ENCODE data around the gene CRYL1. TPM values are rescaled to one million over a fixed set of nuclear protein-coding genes. Genes with fewer than 3 reads are reported as not detected.

Gene CRYL1
- total and polyA plus RNA-seq, 2 of the 13 experiments (the other 11 are each of a cell fraction or from before 2014, with no cell fraction given) = 57.2 to 115 TPM

- peak; percentile 73; the same call in 1 of the 2 replicates for TF ChIP-seq HNRNPL (IDR thresholded peaks at IDR 0.05; ENCODE audit: low read depth, low read length)
- TF ChIP-seq ESRRA (CRISPR knock-in tag; IDR thresholded peaks at IDR 0.05; ENCODE audit: low read depth) = no peak
- no peak for TF ChIP-seq ZZZ3 (CRISPR knock-in tag; IDR thresholded peaks at IDR 0.05; ENCODE audit: borderline replicate concordance)
- TF ChIP-seq ZSCAN9 (CRISPR knock-in tag; IDR thresholded peaks at IDR 0.05; ENCODE audit: borderline replicate concordance) = no peak
- 0 out of 2 replicates have a peak, but pooled peaks have one; percentile 20 for TF ChIP-seq ZNF704 (CRISPR knock-in tag; IDR thresholded peaks at IDR 0.05; ENCODE audit: borderline replicate concordance)
- TF ChIP-seq ZBTB4 (CRISPR knock-in tag; IDR thresholded peaks at IDR 0.05; ENCODE audit: borderline replicate concordance) = no peak; the same call in 1 of the 2 replicates
- no peak for TF ChIP-seq ZNF296 (CRISPR knock-in tag; conservative IDR thresholded peaks at IDR 0.05)
- TF ChIP-seq ZNF891 (CRISPR knock-in tag; IDR thresholded peaks at IDR 0.05) = 0 out of 2 replicates have a peak, but pooled peaks have one; percentile 0
- TF ChIP-seq PAXIP1 (CRISPR knock-in tag; conservative IDR thresholded peaks at IDR 0.05) = no peak; the same call in 1 of the 2 replicates
- TF ChIP-seq NR2F1 (CRISPR knock-in tag; IDR thresholded peaks at IDR 0.05) = no peak
- no peak for TF ChIP-seq IRF2 (CRISPR knock-in tag; IDR thresholded peaks at IDR 0.05)
- TF ChIP-seq ZNF292 (CRISPR knock-in tag; IDR thresholded peaks at IDR 0.05; ENCODE audit: borderline replicate concordance, low read depth) = peak; percentile 55; the same call in 1 of the 2 replicates
- no peak for TF ChIP-seq NFIC (IDR thresholded peaks at IDR 0.05; ENCODE audit: low read length)
- TF ChIP-seq RARA (CRISPR knock-in tag; IDR thresholded peaks at IDR 0.05) = peak; percentile 51; the same call in 1 of the 2 replicates
- no peak for TF ChIP-seq IRX3 (CRISPR knock-in tag; IDR thresholded peaks at IDR 0.05; ENCODE audit: borderline replicate concordance, low read depth)
- no peak for TF ChIP-seq ISX (CRISPR knock-in tag; conservative IDR thresholded peaks at IDR 0.05)
- no peak for TF ChIP-seq CCDC6 (CRISPR knock-in tag; IDR thresholded peaks at IDR 0.05)
- TF ChIP-seq ZFP37 (CRISPR knock-in tag; IDR thresholded peaks at IDR 0.05; ENCODE audit: borderline replicate concordance) = no peak; the same call in 1 of the 2 replicates
- TF ChIP-seq ZNF20 (CRISPR knock-in tag; IDR thresholded peaks at IDR 0.05) = no peak
- TF ChIP-seq ZNF577 (CRISPR knock-in tag; IDR thresholded peaks at IDR 0.05; ENCODE audit: borderline replicate concordance, low read depth) = no peak
- TF ChIP-seq SRY (CRISPR knock-in tag; IDR thresholded peaks at IDR 0.05) = no peak
Observed at GRCh38 chr13:20525601-20526544, at the start of gene CRYL1 (continued).

Data from HepG2 (cell line).